ENCODE data around the gene KRT3. TPM values are rescaled to one million over a fixed set of nuclear protein-coding genes. Genes with fewer than 3 reads are reported as not detected.
"Not testable (repeated sequence)": the region's sequence is repeated elsewhere in the genome, so short reads cannot be mapped to it uniquely, and the experiment has no call there.

KRT3 gene
- total and polyA plus RNA-seq, 2 experiments from 2014 or later, result not detected

DNA sequence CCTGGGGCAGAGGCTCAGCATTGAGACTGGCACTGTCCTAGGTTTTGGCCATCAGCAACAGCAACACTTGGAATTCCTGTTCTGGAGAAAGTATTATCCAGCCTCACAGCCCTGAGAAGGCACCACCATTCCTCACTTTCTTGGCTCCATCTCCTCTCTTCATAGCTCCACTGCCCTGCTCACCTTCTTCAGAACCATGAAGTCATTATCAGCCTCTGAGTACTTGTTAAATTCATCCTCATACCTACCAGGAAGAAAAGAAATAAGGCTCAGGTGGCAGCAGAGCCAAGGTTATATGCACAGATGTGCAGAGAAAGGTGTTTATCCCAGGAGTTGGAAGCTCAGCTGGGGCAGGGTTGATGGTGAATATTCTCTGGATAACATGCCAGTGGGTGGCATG lies 44.1 kb downstream of the KRT3 start:
- TF ChIP-seq, protein P1, sequence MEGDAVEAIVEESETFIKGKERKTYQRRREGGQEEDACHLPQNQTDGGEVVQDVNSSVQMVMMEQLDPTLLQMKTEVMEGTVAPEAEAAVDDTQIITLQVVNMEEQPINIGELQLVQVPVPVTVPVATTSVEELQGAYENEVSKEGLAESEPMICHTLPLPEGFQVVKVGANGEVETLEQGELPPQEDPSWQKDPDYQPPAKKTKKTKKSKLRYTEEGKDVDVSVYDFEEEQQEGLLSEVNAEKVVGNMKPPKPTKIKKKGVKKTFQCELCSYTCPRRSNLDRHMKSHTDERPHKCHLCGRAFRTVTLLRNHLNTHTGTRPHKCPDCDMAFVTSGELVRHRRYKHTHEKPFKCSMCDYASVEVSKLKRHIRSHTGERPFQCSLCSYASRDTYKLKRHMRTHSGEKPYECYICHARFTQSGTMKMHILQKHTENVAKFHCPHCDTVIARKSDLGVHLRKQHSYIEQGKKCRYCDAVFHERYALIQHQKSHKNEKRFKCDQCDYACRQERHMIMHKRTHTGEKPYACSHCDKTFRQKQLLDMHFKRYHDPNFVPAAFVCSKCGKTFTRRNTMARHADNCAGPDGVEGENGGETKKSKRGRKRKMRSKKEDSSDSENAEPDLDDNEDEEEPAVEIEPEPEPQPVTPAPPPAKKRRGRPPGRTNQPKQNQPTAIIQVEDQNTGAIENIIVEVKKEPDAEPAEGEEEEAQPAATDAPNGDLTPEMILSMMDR (IDR thresholded peaks at IDR 0.05; ENCODE audit: low read depth, low read length), result no peak
- DNase-seq (ENCODE audit: low read depth in 1 of 2, low spot score in 1 of 2), result no peak
- Histone ChIP-seq H3K27ac (no peak overlapping the region), H3K9me3 (ENCODE audit: low read depth) (no peaks in the 10 kb centered on the region), H3K36me3 (no peaks in the 10 kb centered on the region), H3K27me3 (peaks cover 4% of the 10 kb centered on the region), H3K4me1 (ENCODE audit: low read depth) (no peaks in the 10 kb centered on the region), H3K4me3 (no peak overlapping the region)

DNA sequence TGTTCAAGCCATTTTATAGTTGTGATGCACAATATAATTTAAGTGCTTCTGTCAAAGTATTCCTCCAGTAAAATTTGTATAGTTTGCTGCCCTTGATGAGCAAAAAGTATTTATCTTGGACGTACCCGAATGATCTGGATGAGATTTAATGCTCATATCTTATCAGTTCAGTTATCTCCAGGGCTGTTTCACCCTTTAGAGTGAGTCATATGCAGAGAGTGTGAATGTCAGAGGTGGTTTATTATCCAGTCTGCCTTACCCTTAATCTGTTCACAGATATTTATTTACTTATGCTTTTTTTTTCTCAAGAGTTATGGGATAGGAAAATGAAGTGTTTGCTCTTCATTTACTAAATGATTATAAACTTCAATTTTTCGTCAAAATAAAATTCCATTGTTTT lies 45.4 kb downstream of the KRT3 start:
- not testable (repeated sequence) for H3K4me3 ChIP-seq; H3K27me3 ChIP-seq; H3K4me1 ChIP-seq (ENCODE audit: low read depth); H3K36me3 ChIP-seq; DNase-seq (ENCODE audit: low read depth in 1 of 2, low spot score in 1 of 2); H3K9me3 ChIP-seq (ENCODE audit: low read depth); H3K27ac ChIP-seq

GRCh38 chr12:52749827-52750226 lies 46.1 kb downstream of the KRT3 start:
- Histone ChIP-seq H3K4me1 (ENCODE audit: low read depth) (no peaks in the 10 kb centered on the region), H3K4me3 (no peak overlapping the region), H3K27me3 (peaks cover 7% of the 10 kb centered on the region), H3K36me3 (no peaks in the 10 kb centered on the region), H3K27ac (no peak overlapping the region), H3K9me3 (ENCODE audit: low read depth) (no peaks in the 10 kb centered on the region)
- TF ChIP-seq, protein P1 (IDR thresholded peaks at IDR 0.05; ENCODE audit: low read depth, low read length), result no peak
- no peak for DNase-seq (ENCODE audit: low read depth in 1 of 2, low spot score in 1 of 2)

- DNase-seq (ENCODE audit: low read depth in 1 of 2, low spot score in 1 of 2), result no peak
- H3K36me3 ChIP-seq, result no peaks in the 10 kb centered on the region
These were observed 47.3 kb downstream of the KRT3 start for GRCh38 chr12:52748578-52748977.

GRCh38 chr12:52745554-52745953 lies 50.4 kb downstream of the KRT3 start:
- DNase-seq (ENCODE audit: low read depth in 1 of 2, low spot score in 1 of 2), result no peak

More at GRCh38 chr12:52748578-52748977, 47.3 kb downstream of the KRT3 start:
- no peaks in the 10 kb centered on the region for H3K4me1 ChIP-seq (ENCODE audit: low read depth)
- TF ChIP-seq, protein P1 (IDR thresholded peaks at IDR 0.05; ENCODE audit: low read depth, low read length), result no peak
- H3K27ac ChIP-seq, result no peak overlapping the region
- H3K9me3 ChIP-seq (ENCODE audit: low read depth), result no peaks in the 10 kb centered on the region
- H3K27me3 ChIP-seq, result peaks cover 10% of the 10 kb centered on the region
- no peak overlapping the region for H3K4me3 ChIP-seq

DNA sequence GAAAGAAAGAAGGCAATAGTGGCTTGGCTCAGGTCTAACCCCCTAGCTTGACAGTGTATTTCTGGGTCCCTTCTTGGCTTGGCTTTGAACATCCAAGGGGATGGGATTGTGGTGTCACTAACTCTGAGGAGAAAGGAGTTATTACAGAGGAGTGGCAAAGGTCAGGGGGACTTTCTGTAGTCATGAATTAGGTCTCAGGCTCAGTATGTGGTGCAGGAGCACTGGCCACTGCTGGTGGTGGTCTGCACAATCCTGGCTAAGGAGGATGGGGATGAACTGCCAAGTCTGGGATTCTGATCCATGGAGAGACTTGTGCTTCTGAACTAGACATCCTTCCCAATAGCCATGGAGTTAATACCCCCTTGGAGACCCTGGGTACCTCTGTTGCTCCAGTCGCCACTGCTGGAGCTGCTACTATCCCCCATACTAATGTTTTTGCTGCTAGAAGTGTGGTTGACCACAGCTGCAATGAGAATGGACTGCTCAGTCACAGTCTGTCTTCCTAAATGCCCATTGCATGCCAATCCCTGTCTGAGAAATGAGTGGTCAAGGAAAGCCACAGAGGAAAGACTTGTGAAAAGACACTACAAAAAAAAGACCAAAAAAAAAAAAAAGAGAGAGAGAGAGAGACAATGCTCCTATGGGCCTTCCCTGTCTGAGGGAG lies 51.3 kb downstream of the KRT3 start:
- Histone ChIP-seq H3K4me3 (no peak overlapping the region), H3K27me3 (peaks cover 6% of the 10 kb centered on the region)

More at GRCh38 chr12:52745554-52745953, 50.4 kb downstream of the KRT3 start:
- Histone ChIP-seq H3K9me3 (ENCODE audit: low read depth) (no peaks in the 10 kb centered on the region), H3K27ac (no peak overlapping the region), H3K36me3 (no peaks in the 10 kb centered on the region), H3K27me3 (peaks cover 6% of the 10 kb centered on the region), H3K4me3 (no peak overlapping the region), H3K4me1 (ENCODE audit: low read depth) (no peaks in the 10 kb centered on the region)
- TF ChIP-seq, protein P1 (IDR thresholded peaks at IDR 0.05; ENCODE audit: low read depth, low read length), result no peak

More for the DNA sequence above, 51.3 kb downstream of the KRT3 start:
- TF ChIP-seq, protein P1 (IDR thresholded peaks at IDR 0.05; ENCODE audit: low read depth, low read length), result no peak
- Histone ChIP-seq H3K9me3 (ENCODE audit: low read depth) (no peaks in the 10 kb centered on the region), H3K27ac (no peak overlapping the region), H3K4me1 (ENCODE audit: low read depth) (no peaks in the 10 kb centered on the region), H3K36me3 (no peaks in the 10 kb centered on the region)
- DNase-seq (ENCODE audit: low read depth in 1 of 2, low spot score in 1 of 2), result no peak
